Progenitor cell of endocrine pancreas (in vitro differentiated cells): ENCODE measurements around the gene GRIP1. TPM values are rescaled to one million over a fixed set of nuclear protein-coding genes. Genes with fewer than 3 reads are reported as not detected.

Experiments used
- DNase-seq: peaks from one replicate; pipeline ENCODE4 v3.0.0; 2021; ENCODE audit warnings: low spot score; ENCODE audit not compliant: unreplicated experiment
- H3K27ac Mint-ChIP-seq: 2 replicates; pipeline ENCODE4 v1.8.0; 2021; ENCODE audit warnings: mild to moderate bottlenecking, moderate library complexity, mixed read lengths
- H3K27me3 Mint-ChIP-seq: 2 replicates; pipeline ENCODE4 v1.8.0; 2021; ENCODE audit warnings: mixed read lengths
- H3K36me3 Mint-ChIP-seq: 2 replicates; pipeline ENCODE4 v1.8.0; 2022; ENCODE audit warnings: mixed read lengths; ENCODE audit not compliant: insufficient read depth
- H3K4me1 Mint-ChIP-seq: 2 replicates; pipeline ENCODE4 v1.8.0; 2021; ENCODE audit warnings: low read depth, mixed read lengths
- H3K4me3 Mint-ChIP-seq: 2 replicates; pipeline ENCODE4 v1.8.0; 2021; ENCODE audit warnings: low read depth, mild to moderate bottlenecking, moderate library complexity, mixed read lengths
- H3K9me3 Mint-ChIP-seq: 2 replicates; pipeline ENCODE4 v1.8.0; 2021; ENCODE audit warnings: low read depth, mixed read lengths
- total RNA-seq: library from RNA; stranded (reverse); gene quantifications from 2 replicates; pipeline ENCODE4 v1.2.1, GENCODE V29; 2021
- TF ChIP-seq, protein P1 (sequence below): fragments of 200-600 bp; sonication (generic); IDR thresholded peaks from one replicate; pipeline ENCODE4 v1.5.0; 2021; ENCODE audit warnings: antibody characterized with exemption, mild to moderate bottlenecking; ENCODE audit not compliant: unreplicated experiment

Gene GRIP1
- total RNA-seq, 1 donor from 2014 or later: 41.3 TPM

DNA sequence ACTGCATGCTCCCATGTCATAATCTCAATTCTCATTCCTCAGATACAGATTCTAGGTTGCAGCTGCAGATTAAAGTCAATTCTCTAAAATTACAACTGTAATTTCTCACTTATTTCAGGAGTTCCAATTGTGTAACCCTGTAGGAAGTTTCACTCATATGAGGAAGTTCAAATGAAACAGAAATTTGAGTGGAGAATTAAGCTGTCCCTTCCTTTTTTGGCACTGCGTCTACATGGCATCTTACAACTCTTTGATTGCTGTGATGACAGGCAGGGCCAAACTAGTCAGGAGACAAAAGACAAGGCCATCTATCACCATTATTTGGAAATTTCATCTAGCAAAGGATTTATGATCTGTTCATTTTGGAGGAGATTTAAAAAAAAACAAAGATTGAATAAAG, 13.3 kb upstream of the GRIP1 start:
- Mint-ChIP-seq H3K27me3 (peaks cover 3% of the 10 kb centered on the region), H3K9me3 (no peaks in the 10 kb centered on the region), H3K36me3 (no peaks in the 10 kb centered on the region), H3K4me1 (peaks cover 5% of the 10 kb centered on the region), H3K4me3 (no peak overlapping the region), H3K27ac (no peak overlapping the region)
- DNase-seq: no peak
- TF ChIP-seq, protein P1, sequence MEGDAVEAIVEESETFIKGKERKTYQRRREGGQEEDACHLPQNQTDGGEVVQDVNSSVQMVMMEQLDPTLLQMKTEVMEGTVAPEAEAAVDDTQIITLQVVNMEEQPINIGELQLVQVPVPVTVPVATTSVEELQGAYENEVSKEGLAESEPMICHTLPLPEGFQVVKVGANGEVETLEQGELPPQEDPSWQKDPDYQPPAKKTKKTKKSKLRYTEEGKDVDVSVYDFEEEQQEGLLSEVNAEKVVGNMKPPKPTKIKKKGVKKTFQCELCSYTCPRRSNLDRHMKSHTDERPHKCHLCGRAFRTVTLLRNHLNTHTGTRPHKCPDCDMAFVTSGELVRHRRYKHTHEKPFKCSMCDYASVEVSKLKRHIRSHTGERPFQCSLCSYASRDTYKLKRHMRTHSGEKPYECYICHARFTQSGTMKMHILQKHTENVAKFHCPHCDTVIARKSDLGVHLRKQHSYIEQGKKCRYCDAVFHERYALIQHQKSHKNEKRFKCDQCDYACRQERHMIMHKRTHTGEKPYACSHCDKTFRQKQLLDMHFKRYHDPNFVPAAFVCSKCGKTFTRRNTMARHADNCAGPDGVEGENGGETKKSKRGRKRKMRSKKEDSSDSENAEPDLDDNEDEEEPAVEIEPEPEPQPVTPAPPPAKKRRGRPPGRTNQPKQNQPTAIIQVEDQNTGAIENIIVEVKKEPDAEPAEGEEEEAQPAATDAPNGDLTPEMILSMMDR: no peak

DNA sequence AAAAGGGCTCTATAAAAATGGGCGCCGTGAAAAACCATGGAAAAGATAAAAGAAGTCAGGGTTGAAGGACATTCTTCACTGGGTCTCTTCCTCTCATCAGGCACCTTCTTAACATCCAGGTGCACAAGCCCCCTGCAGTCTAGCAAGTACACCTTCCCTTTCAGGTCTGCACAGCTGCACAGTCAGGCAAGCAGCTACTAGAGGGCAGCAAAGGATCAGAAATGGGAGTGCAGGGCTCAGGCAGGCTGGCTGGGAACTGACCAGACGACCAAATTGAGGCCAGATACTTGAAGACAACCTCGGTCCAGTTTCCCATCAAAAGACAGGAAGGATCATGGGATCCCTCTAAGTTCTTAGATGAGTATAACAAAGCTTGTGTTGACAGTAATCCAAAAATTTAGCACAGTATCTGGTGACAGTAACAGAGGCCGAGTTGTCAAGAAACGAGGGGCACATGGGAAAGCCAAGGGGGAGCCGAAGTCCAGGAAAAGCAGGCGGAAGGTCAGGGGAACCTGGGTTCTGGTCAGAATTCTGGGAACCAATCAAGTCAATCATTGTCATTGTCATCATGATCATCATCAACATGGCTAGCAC, 10.1 kb upstream of the GRIP1 start:
- peak; percentile 62 for DNase-seq
- Mint-ChIP-seq H3K36me3 (no peaks in the 10 kb centered on the region), H3K27me3 (no peaks in the 10 kb centered on the region), H3K4me3 (no peak overlapping the region), H3K9me3 (no peaks in the 10 kb centered on the region), H3K4me1 (no peaks in the 10 kb centered on the region), H3K27ac (no peak overlapping the region)
- TF ChIP-seq, protein P1: peak; percentile 90

DNA sequence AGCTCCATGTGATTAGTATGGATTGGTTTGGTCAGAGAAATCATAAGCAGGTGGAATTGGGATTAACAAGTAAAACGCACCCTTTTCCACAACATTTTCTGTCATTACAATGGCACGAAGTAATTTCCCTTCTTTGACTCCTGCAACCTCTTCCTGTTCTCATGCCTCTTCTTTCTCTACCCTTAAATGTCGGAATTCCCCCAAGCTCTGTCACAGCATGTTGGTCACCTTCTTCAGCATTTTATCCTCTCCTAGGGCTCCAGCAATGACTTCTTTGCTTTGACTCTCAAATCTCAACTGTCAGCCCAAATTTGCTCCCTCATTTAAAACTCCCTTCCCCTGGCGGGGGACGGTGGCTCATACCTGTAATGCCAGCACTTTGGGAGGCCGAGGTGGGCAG, 5.3 kb upstream of the GRIP1 start:
- Mint-ChIP-seq H3K27ac (no peak overlapping the region), H3K4me3 (no peak overlapping the region), H3K9me3 (no peaks in the 10 kb centered on the region), H3K4me1 (no peaks in the 10 kb centered on the region), H3K36me3 (no peaks in the 10 kb centered on the region), H3K27me3 (peaks cover 2% of the 10 kb centered on the region)
- DNase-seq: no peak
- TF ChIP-seq, protein P1: no peak

DNA sequence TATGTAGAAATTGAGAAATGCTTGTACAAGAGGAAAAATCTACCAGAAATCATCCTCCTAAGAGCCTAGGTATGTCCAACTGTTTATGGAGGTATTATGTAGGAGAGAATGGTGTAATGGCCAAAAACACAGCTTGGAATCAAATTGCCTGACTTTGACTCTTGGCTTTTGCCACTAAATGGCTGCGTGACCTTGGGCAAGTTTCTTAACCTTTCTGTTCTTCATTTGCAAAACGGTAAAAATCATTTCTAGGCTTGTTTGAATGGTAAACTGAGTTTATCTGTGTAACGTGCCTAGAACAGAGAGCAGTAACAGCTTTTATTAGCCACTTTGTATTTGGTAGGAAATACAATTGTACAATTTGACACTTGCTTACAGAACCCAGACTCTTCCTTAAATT, 4.9 kb upstream of the GRIP1 start:
- H3K4me3 Mint-ChIP-seq: no peak overlapping the region
- no peak for DNase-seq
- no peaks in the 10 kb centered on the region for H3K36me3 Mint-ChIP-seq
- no peaks in the 10 kb centered on the region for H3K4me1 Mint-ChIP-seq
- peaks cover 2% of the 10 kb centered on the region for H3K27me3 Mint-ChIP-seq
- no peaks in the 10 kb centered on the region for H3K9me3 Mint-ChIP-seq
- TF ChIP-seq, protein P1: no peak
- no peak overlapping the region for H3K27ac Mint-ChIP-seq

DNA sequence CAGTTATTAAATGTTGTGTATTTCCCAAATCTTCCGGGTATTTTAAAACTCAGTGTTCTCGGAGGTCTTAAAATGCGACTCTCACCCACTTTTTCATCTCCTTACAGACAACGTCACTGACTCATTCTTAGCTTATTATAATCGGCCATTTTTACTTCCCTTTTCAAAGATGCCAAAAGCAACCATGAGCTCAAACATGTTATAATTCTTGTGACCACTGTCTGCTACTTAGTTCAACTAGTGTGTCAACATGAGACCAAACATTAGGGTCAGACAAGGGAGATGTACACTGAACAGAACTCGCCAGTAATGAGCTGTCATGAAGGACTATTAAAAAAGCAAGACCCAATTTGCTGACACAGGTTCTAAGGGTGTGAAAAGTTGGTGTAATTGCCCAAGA, 4.2 kb upstream of the GRIP1 start:
- Mint-ChIP-seq H3K4me1 (no peaks in the 10 kb centered on the region), H3K36me3 (no peaks in the 10 kb centered on the region), H3K27ac (no peak overlapping the region), H3K9me3 (no peaks in the 10 kb centered on the region), H3K4me3 (no peak overlapping the region), H3K27me3 (peaks cover 2% of the 10 kb centered on the region)
- DNase-seq: no peak
- TF ChIP-seq, protein P1: no peak
